ENCODE data around the gene NOL3.

Gene NOL3

DNA sequence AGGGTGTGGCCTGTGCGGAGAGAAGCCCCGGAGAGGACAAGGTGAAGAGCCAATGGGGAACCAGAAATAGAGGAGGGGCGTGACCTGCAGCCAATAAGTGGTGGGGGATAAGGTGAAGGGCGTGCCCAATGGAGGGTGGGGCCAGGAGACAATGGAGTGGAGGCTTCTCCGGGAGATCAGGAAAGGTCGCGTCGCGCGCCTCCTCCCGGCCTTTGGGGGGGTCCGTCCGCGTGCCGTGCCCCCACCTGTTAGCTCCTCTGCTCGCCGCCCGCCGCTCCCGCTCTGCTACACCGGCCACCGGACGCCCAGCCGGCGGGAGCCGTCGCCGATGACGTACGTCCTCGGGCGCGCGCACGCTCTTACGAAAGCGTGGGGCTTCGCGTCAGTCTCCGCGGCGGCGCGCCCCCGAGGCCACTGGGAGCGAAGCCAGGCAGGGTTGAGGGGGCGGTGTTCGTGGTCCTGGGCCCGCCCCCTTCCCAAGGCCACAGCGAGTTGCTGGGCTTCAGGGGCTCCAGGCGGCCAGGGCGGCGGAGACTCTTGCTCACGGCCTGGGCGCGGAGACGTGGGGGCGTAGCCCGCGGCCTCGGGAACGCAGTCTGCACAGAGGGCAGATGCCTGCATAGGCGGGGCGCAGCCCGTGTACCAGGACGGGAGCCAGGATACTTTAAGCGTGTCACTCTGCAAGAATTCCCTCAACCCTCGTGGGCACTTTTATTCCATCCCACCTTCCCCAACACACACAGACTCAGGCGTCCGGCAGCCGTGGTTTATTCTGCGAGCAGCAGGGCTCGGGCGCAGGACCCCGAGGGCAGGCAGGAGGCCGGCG is 13.5 kb downstream of the NOL3 start, which contains the start of gene MATCAP1:
MATCAP1 (minus strand) TSS at position 337 of the 826 bp plus-strand sequence. CDS start 3,353 bp downstream, outside the sequence.
- Histone ChIP-seq H3K4me1 (peaks cover 6% of the 10 kb centered on the region; the same call in 1 of the 2 replicates), H3K4me3 (peak within 1 kb of the TSS; percentile 92), H3K9me3 (no peaks in the 10 kb centered on the region), H3K27me3 (ENCODE audit: low read depth) (no peaks in the 10 kb centered on the region), H3K36me3 (replicated peaks) (no peaks in the 10 kb centered on the region)
- peak; percentile 99 for DNase-seq (ENCODE audit: low spot score in 2 of 2)
- in situ Hi-C loops (cut with MboI; ENCODE audit: low sequenced_read_pairs), result no loop called here

GRCh38 chr16:67184453-67184994 is 14.2 kb downstream of the NOL3 start:
- DNase-seq (ENCODE audit: low spot score in 2 of 2), result no peak
- in situ Hi-C loops (cut with MboI; ENCODE audit: low sequenced_read_pairs), result no loop called here
- peak overlapping the region; percentile 92 for H3K4me3 ChIP-seq

GRCh38 chr16:67184995-67185650 is 14.8 kb downstream of the NOL3 start:
- Histone ChIP-seq H3K36me3 (replicated peaks) (no peaks in the 10 kb centered on the region), H3K9me3 (no peaks in the 10 kb centered on the region), H3K27me3 (ENCODE audit: low read depth) (no peaks in the 10 kb centered on the region), H3K4me1 (peaks cover 6% of the 10 kb centered on the region; the same call in 1 of the 2 replicates), H3K4me3 (no peak overlapping the region)
- in situ Hi-C loops (cut with MboI; ENCODE audit: low sequenced_read_pairs), result no loop called here
- DNase-seq (ENCODE audit: low spot score in 2 of 2), result peak; percentile 82 to 96

More at GRCh38 chr16:67184453-67184994, 14.2 kb downstream of the NOL3 start:
- Histone ChIP-seq H3K9me3 (no peaks in the 10 kb centered on the region), H3K36me3 (replicated peaks) (no peaks in the 10 kb centered on the region), H3K4me1 (peaks cover 6% of the 10 kb centered on the region; the same call in 1 of the 2 replicates), H3K27me3 (ENCODE audit: low read depth) (no peaks in the 10 kb centered on the region)

GRCh38 chr16:67185651-67186134 is 15.4 kb downstream of the NOL3 start:
- DNase-seq (ENCODE audit: low spot score in 2 of 2), result no peak
- in situ Hi-C loops (cut with MboI; ENCODE audit: low sequenced_read_pairs), result no loop called here
- no peaks in the 10 kb centered on the region for H3K27me3 ChIP-seq (ENCODE audit: low read depth)
- H3K4me3 ChIP-seq, result no peak overlapping the region
- no peaks in the 10 kb centered on the region for H3K9me3 ChIP-seq
- H3K4me1 ChIP-seq, result peaks cover 6% of the 10 kb centered on the region; the same call in 1 of the 2 replicates
- H3K36me3 ChIP-seq (replicated peaks), result no peaks in the 10 kb centered on the region

DNA sequence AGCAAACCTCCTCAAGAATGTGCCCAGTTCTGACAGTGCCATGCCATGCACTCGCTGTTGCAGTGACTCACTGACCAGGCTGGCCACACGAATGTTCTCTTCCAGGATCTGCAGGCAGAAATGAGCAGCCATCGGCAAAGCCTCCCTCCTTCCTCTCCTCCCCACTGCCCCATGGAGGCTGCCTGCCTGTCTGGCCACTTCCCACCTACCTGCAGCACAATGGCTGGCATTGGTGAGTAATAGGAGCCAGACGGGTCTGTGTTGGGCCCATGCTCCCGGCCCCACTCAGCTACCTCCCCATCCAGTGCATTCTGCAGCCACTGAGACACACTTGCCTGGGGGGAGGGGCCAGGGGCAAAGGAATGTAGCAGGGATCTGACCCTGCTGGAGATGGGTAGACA is 16.2 kb downstream of the NOL3 start:
- Histone ChIP-seq H3K4me1 (peaks cover 6% of the 10 kb centered on the region; the same call in 1 of the 2 replicates), H3K4me3 (no peak overlapping the region)
- in situ Hi-C loops (cut with MboI; ENCODE audit: low sequenced_read_pairs), result no loop called here

GRCh38 chr16:67187175-67187890 is 17.0 kb downstream of the NOL3 start:
- in situ Hi-C loops (cut with MboI; ENCODE audit: low sequenced_read_pairs), result no loop called here
- Histone ChIP-seq H3K27me3 (ENCODE audit: low read depth) (no peaks in the 10 kb centered on the region), H3K4me3 (no peak overlapping the region), H3K4me1 (peaks cover 8% of the 10 kb centered on the region), H3K9me3 (no peaks in the 10 kb centered on the region), H3K36me3 (replicated peaks) (peaks cover 3% of the 10 kb centered on the region; the same call in 1 of the 2 replicates)
- no peak for DNase-seq (ENCODE audit: low spot score in 2 of 2)

More for the DNA sequence above, 16.2 kb downstream of the NOL3 start:
- H3K27me3 ChIP-seq (ENCODE audit: low read depth), result no peaks in the 10 kb centered on the region
- no peak for DNase-seq (ENCODE audit: low spot score in 2 of 2)
- no peaks in the 10 kb centered on the region for H3K9me3 ChIP-seq
- H3K36me3 ChIP-seq (replicated peaks), result no peaks in the 10 kb centered on the region

DNA sequence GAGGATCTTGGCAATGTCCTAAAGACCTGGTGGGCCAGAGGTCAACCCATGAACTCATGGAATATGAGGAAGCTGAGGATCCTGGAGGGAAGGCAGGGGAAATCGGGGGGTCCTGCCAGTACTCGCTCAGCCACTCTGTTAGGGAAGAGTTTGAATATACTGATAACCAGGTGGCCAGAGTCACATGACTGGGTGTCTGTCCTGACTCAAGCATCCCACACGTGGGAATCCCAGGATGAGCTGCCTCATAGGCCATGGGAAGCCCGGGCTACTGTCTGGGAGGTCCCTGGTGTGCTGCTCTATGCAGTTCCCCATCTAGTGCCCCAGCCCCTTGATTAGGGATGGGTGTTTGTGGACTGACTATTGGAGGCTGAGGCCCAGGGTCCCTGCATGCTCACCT is 18.0 kb downstream of the NOL3 start:
- no peaks in the 10 kb centered on the region for H3K27me3 ChIP-seq (ENCODE audit: low read depth)

DNA sequence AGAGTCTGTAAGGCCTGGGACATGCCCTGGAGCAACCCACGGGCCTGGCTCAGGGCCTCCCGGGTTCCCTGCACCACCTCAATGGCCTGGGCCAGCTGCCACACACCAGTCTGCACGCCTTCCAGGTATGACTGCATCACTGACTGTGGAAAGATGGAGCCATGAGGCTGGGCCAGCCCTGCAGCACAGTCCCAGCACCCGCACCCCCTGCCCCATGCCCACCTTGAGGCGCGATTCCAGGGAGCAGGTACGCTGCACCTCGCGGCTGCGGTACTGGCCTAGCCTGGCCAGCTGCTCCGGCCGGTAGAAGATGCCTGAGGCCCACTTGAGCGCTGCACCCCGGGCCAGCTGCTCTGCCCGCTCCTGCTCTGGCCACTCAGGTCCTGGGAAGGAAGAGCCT is 18.5 kb downstream of the NOL3 start:
- no peak for DNase-seq (ENCODE audit: low spot score in 2 of 2)
- peaks cover 14% of the 10 kb centered on the region for H3K36me3 ChIP-seq (replicated peaks)
- peaks cover 17% of the 10 kb centered on the region for H3K4me1 ChIP-seq
- H3K9me3 ChIP-seq, result no peaks in the 10 kb centered on the region
- in situ Hi-C loops (cut with MboI; ENCODE audit: low sequenced_read_pairs), result no loop called here
- H3K27me3 ChIP-seq (ENCODE audit: low read depth), result no peaks in the 10 kb centered on the region
- no peak overlapping the region for H3K4me3 ChIP-seq

More for the DNA sequence above, 18.0 kb downstream of the NOL3 start:
- Histone ChIP-seq H3K4me1 (peaks cover 13% of the 10 kb centered on the region), H3K4me3 (no peak overlapping the region), H3K9me3 (no peaks in the 10 kb centered on the region), H3K36me3 (replicated peaks) (peaks cover 9% of the 10 kb centered on the region)
- in situ Hi-C loops (cut with MboI; ENCODE audit: low sequenced_read_pairs), result no loop called here
- DNase-seq (ENCODE audit: low spot score in 2 of 2), result no peak

GRCh38 chr16:67190041-67190440 is 19.7 kb downstream of the NOL3 start, which contains the start of gene EXOC3L1:
Gene EXOC3L1 (minus strand): TSS chr16:67190136. CDS start chr16:67189676, 460 bp downstream.
- DNase-seq (ENCODE audit: low spot score in 2 of 2), result no peak
- Histone ChIP-seq H3K36me3 (replicated peaks) (peaks cover 26% of the 10 kb centered on the region), H3K4me1 (peaks cover 13% of the 10 kb centered on the region), H3K9me3 (no peaks in the 10 kb centered on the region), H3K27me3 (ENCODE audit: low read depth) (no peaks in the 10 kb centered on the region), H3K4me3 (no peak within 1 kb of the TSS)
- in situ Hi-C loops (cut with MboI; ENCODE audit: low sequenced_read_pairs), result no loop called here

- DNase-seq (ENCODE audit: low spot score in 2 of 2), result no peak
- in situ Hi-C loops (cut with MboI; ENCODE audit: low sequenced_read_pairs), result no loop called here
- no peak overlapping the region; the same call in 1 of the 2 replicates for H3K4me3 ChIP-seq
- peaks cover 33% of the 10 kb centered on the region for H3K36me3 ChIP-seq (replicated peaks)
- H3K9me3 ChIP-seq, result no peaks in the 10 kb centered on the region
- no peaks in the 10 kb centered on the region for H3K27me3 ChIP-seq (ENCODE audit: low read depth)
- peaks cover 12% of the 10 kb centered on the region for H3K4me1 ChIP-seq
Measured at GRCh38 chr16:67190448-67191399, 20.4 kb downstream of the NOL3 start.

DNA sequence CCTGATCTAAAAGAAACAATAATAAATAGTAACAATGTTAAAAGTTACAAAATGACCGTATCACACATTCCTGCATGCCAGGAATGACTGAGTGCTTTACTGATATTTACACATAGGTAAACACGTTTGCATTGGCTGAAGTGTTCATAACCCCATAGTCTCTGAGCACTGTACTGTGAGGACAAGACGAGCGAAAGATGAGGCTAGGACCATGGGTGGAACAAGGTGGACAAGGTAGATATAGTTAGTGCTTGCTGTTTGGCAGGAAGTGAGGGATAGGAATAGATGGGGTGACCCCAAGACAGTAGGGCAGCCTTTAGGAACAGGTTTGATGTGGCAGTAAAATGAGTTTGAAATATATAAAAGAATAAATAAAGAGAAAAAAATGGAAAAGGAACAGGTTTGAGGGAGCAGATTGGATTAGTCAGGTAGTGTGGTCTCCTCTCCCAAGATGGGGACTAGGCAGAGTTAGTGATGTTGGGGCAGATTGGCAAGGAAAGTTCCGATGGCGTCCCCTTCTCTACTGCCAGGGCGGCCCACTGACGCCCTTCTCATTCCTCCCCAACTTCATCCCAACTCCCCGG is 21.2 kb downstream of the NOL3 start:
- no peaks in the 10 kb centered on the region for H3K9me3 ChIP-seq
- H3K4me1 ChIP-seq, result peaks cover 11% of the 10 kb centered on the region
- no peak for DNase-seq (ENCODE audit: low spot score in 2 of 2)
- peak overlapping the region; percentile 98 for H3K4me3 ChIP-seq
- peaks cover 41% of the 10 kb centered on the region for H3K36me3 ChIP-seq (replicated peaks)
- in situ Hi-C loops (cut with MboI; ENCODE audit: low sequenced_read_pairs), result no loop called here
- no peaks in the 10 kb centered on the region for H3K27me3 ChIP-seq (ENCODE audit: low read depth)
